Measurements from ENCODE around the gene LYPD8.

LYPD8 gene

GRCh38 chr1:248758352-248758751 lies 2.8 kb upstream of the LYPD8 start:
- no peak for TF ChIP-seq CTCF (conservative IDR thresholded peaks at IDR 0.05; ENCODE audit: control insufficient read depth, insufficient read depth, low read depth, low read length)
- H3K4me3 ChIP-seq (ENCODE audit: control insufficient read depth, low read depth, low read length), result no peak overlapping the region
- no peak for DNase-seq (ENCODE audit: low read depth)

- TF ChIP-seq CTCF (conservative IDR thresholded peaks at IDR 0.05; ENCODE audit: control insufficient read depth, insufficient read depth, low read depth, low read length), result no peak
- no peak overlapping the region for H3K4me3 ChIP-seq (ENCODE audit: control insufficient read depth, low read depth, low read length)
- no peak for DNase-seq (ENCODE audit: low read depth)
Measured at GRCh38 chr1:248757784-248758195, 2.2 kb upstream of the LYPD8 start.

GRCh38 chr1:248756636-248757035 lies 1.1 kb upstream of the LYPD8 start:
- no peak for TF ChIP-seq CTCF (conservative IDR thresholded peaks at IDR 0.05; ENCODE audit: control insufficient read depth, insufficient read depth, low read depth, low read length)
- no peak overlapping the region for H3K4me3 ChIP-seq (ENCODE audit: control insufficient read depth, low read depth, low read length)
- no peak for DNase-seq (ENCODE audit: low read depth)

GRCh38 chr1:248756151-248756550 lies 592 bp upstream of the LYPD8 start:
- H3K4me3 ChIP-seq (ENCODE audit: control insufficient read depth, low read depth, low read length), result no peak overlapping the region
- TF ChIP-seq CTCF (conservative IDR thresholded peaks at IDR 0.05; ENCODE audit: control insufficient read depth, insufficient read depth, low read depth, low read length), result no peak
- DNase-seq (ENCODE audit: low read depth), result no peak

GRCh38 chr1:248753708-248754280 lies 1.8 kb downstream of the LYPD8 start:
- DNase-seq (ENCODE audit: low read depth), result no peak
- TF ChIP-seq CTCF (conservative IDR thresholded peaks at IDR 0.05; ENCODE audit: control insufficient read depth, insufficient read depth, low read depth, low read length), result no peak
- no peak overlapping the region for H3K4me3 ChIP-seq (ENCODE audit: control insufficient read depth, low read depth, low read length)

GRCh38 chr1:248753029-248753594 lies 2.4 kb downstream of the LYPD8 start:
- no peak overlapping the region for H3K4me3 ChIP-seq (ENCODE audit: control insufficient read depth, low read depth, low read length)
- DNase-seq (ENCODE audit: low read depth), result no peak
- no peak for TF ChIP-seq CTCF (conservative IDR thresholded peaks at IDR 0.05; ENCODE audit: control insufficient read depth, insufficient read depth, low read depth, low read length)

Measured in fibroblast of mammary gland (primary cell).